Tibial artery (tissue), 4 donors: Measurements from ENCODE around the gene PXMP4.
A peak's percentile ranks its signal among the peaks of the same experiment; 100 is the strongest.

Experiments used
- DNase-seq, 2 donors: peaks; one replicate each; pipeline ENCODE4 v3.0.0-alpha.2; 2019
- H3K27ac ChIP-seq, 2 donors: fragments of 200-600 bp; sonication (generic) in 1 of 2; 1 replicate in 1 of 2; 2 replicates in 1 of 2; pipeline ENCODE4 v1.5.1; 2018 to 2019; ENCODE audit warnings: mild to moderate bottlenecking in 1 of 2
- H3K27me3 ChIP-seq, 2 donors: fragments of 200-600 bp; sonication (generic) in 1 of 2; one replicate each; pipeline versions ENCODE4 v1.5.1 to v1.6.0; 2016 to 2019
- H3K36me3 ChIP-seq, 3 donors: fragments of 200-600 bp; sonication (generic) in 2 of 3; one replicate each; pipeline ENCODE4 v1.5.1; 2016 to 2019; ENCODE audit warnings: mild to moderate bottlenecking in 2 of 3
- H3K4me1 ChIP-seq, 4 donors: fragments of 200-600 bp; sonication (generic) in 2 of 4; 1 replicate in 3 of 4; 2 replicates in 1 of 4; pipeline ENCODE4 v1.5.1; 2016 to 2019
- H3K4me3 ChIP-seq, 2 donors: fragments of 200-600 bp; sonication (generic) in 1 of 2; 1 replicate in 1 of 2; 2 replicates in 1 of 2; pipeline ENCODE4 v1.5.1; 2018 to 2019; ENCODE audit warnings: mild to moderate bottlenecking in 2 of 2
- H3K9me3 ChIP-seq, 3 donors: fragments of 200-600 bp; sonication (generic) in 1 of 3; one replicate each; pipeline ENCODE4 v1.5.1; 2016 to 2019
- CTCF ChIP-seq, 2 experiments: fragments of 200-600 bp in 1 of 2; fragments of 450-650 bp in 1 of 2; IDR thresholded peaks; one replicate each; pipeline ENCODE4 v1.5.1; 2017 to 2019; ENCODE audit warnings: antibody characterized with exemption in 2 of 2, mild to moderate bottlenecking in 1 of 2, moderate library complexity in 1 of 2
- intact Hi-C: fragments of 100-400 bp; cut with DNase I; formaldehyde crosslinking; loops from one replicate; pipeline ENCODE4 v1.15.0; 2023; ENCODE audit warnings: low total_unique reads

PXMP4 gene

GRCh38 chr20:33732166-33732970, 12.3 kb upstream of the PXMP4 start:
- Histone ChIP-seq H3K9me3 (peaks cover 3 to 18% (median 12%) of the 10 kb centered on the region in 3 donors), H3K27me3 (no peaks in the 10 kb centered on the region), H3K4me3 (peak overlapping the region; percentile 60), H3K4me1 (peaks cover 5 to 27% (median 14%) of the 10 kb centered on the region in 4 donors), H3K27ac (peak overlapping the region; percentile 91 to 92), H3K36me3 (peaks cover 0 to 4% (median 0%) of the 10 kb centered on the region in 3 donors)
- TF ChIP-seq CTCF (IDR thresholded peaks at IDR 0.05) = peak in 1 of 2 experiments; percentile 7
- DNase-seq = peak; percentile 72 to 92
- intact Hi-C loops = loop anchor here (10.0 kb wide), 1 partner anchor 48 kb away; the partner anchor contains the start of gene E2F1

GRCh38 chr20:33731693-33732165, 11.6 kb upstream of the PXMP4 start, which contains the start of gene ZNF341:
Gene ZNF341 (plus strand): TSS chr20:33731996. CDS start chr20:33732022, 26 bp downstream.
- intact Hi-C loops = loop anchor here (10.0 kb wide), 1 partner anchor 47 kb away; the partner anchor contains the start of gene E2F1
- DNase-seq = peak; percentile 76 to 93
- H3K27me3 ChIP-seq = no peaks in the 10 kb centered on the region

GRCh38 chr20:33730946-33731692, 11.0 kb upstream of the PXMP4 start:
- TF ChIP-seq CTCF (IDR thresholded peaks at IDR 0.05) = no peak
- peaks cover 5 to 27% (median 14%) of the 10 kb centered on the region in 4 donors for H3K4me1 ChIP-seq
- H3K4me3 ChIP-seq = peak overlapping the region; percentile 60
- H3K36me3 ChIP-seq = no peaks in the 10 kb centered on the region
- intact Hi-C loops = loop anchor here (10.0 kb wide), 1 partner anchor 46 kb away; the partner anchor contains the start of gene E2F1
- H3K9me3 ChIP-seq = peaks cover 0 to 7% (median under 1%) of the 10 kb centered on the region in 3 donors
- no peak for DNase-seq
- peak overlapping the region; percentile 91 to 92 for H3K27ac ChIP-seq
- H3K27me3 ChIP-seq = no peaks in the 10 kb centered on the region

More at GRCh38 chr20:33731693-33732165, 11.6 kb upstream of the PXMP4 start, which contains the start of gene ZNF341:
- Histone ChIP-seq H3K36me3 (peaks cover 0 to 4% (median 0%) of the 10 kb centered on the region in 3 donors), H3K27ac (peak within 1 kb of the TSS; percentile 91 to 92), H3K4me1 (peaks cover 5 to 27% (median 14%) of the 10 kb centered on the region in 4 donors), H3K4me3 (peak within 1 kb of the TSS; percentile 60), H3K9me3 (peaks cover 0 to 13% (median 7%) of the 10 kb centered on the region in 3 donors)
- TF ChIP-seq CTCF (IDR thresholded peaks at IDR 0.05) = peak; percentile 86 to 88

GRCh38 chr20:33729101-33729500, 9.0 kb upstream of the PXMP4 start:
- Histone ChIP-seq H3K9me3 (no peaks in the 10 kb centered on the region), H3K27me3 (no peaks in the 10 kb centered on the region), H3K36me3 (no peaks in the 10 kb centered on the region), H3K27ac (no peak overlapping the region), H3K4me3 (no peak overlapping the region), H3K4me1 (peaks cover 5 to 24% (median 12%) of the 10 kb centered on the region in 4 donors)
- no peak for DNase-seq
- TF ChIP-seq CTCF (IDR thresholded peaks at IDR 0.05) = no peak
- intact Hi-C loops = no loop called here

GRCh38 chr20:33728463-33728862, 8.4 kb upstream of the PXMP4 start:
- no peak for DNase-seq
- intact Hi-C loops = no loop called here
- Histone ChIP-seq H3K4me1 (peaks cover under 1 to 17% (median 8%) of the 10 kb centered on the region in 4 donors), H3K9me3 (no peaks in the 10 kb centered on the region), H3K36me3 (no peaks in the 10 kb centered on the region), H3K27ac (no peak overlapping the region), H3K27me3 (no peaks in the 10 kb centered on the region), H3K4me3 (no peak overlapping the region)
- TF ChIP-seq CTCF (IDR thresholded peaks at IDR 0.05) = no peak
